H1 (cell line): ENCODE measurements around the gene ZMIZ1.

Experiments used
- BACH1 ChIP-seq: IDR thresholded peaks from 2 replicates; pipeline ENCODE4 v1.6.1; 2012; ENCODE audit warnings: low read length, improper control_type of control experiment
- CBX5 ChIP-seq: fragments of 300-800, 300-1000 bp; sonication (generic); IDR thresholded peaks from 2 replicates; pipeline ENCODE4 v1.7.1; 2016; ENCODE audit warnings: antibody characterized with exemption, low read length, low read depth
- EZH2 ChIP-seq: fragments of 200-600 bp; sonication (generic); IDR thresholded peaks from 2 replicates; pipeline ENCODE4 v1.7.1; 2012; ENCODE audit warnings: low read depth, mild to moderate bottlenecking, moderate library complexity, low read length, inconsistent platforms; ENCODE audit not compliant: severe bottlenecking
- POLR2A ChIP-seq, 2 experiments: IDR thresholded peaks; 1 replicate in 1 of 2; 2 replicates in 1 of 2; pipeline ENCODE4 v1.6.1; 2011; ENCODE audit warnings: low read depth in 2 of 2, low read length in 2 of 2, mild to moderate bottlenecking in 2 of 2; ENCODE audit errors: control extremely low read depth in 1 of 2
- POLR2AphosphoS5 ChIP-seq: IDR thresholded peaks from 2 replicates; pipeline ENCODE4 v1.6.1; 2011; ENCODE audit warnings: low read depth, low read length
- SIN3A ChIP-seq, 2 experiments: IDR thresholded peaks in 1 of 2; conservative IDR thresholded peaks in 1 of 2; 2 replicates each; pipeline ENCODE4 v1.6.1; 2011 to 2012; ENCODE audit warnings: low read length in 2 of 2, improper control_type of control experiment in 1 of 2, low read depth in 1 of 2, mild to moderate bottlenecking in 1 of 2
- SUZ12 ChIP-seq: fragments of 200-600 bp; sonication (generic); IDR thresholded peaks from 2 replicates; pipeline ENCODE4 v1.6.1; 2012; ENCODE audit warnings: mild to moderate bottlenecking, inconsistent platforms, low read length, moderate library complexity, mixed read lengths
- YY1 ChIP-seq: IDR thresholded peaks from 2 replicates; pipeline ENCODE4 v1.6.1; 2011; ENCODE audit warnings: low read depth, mild to moderate bottlenecking, low read length
- TF ChIP-seq, protein P1 (sequence below), 3 experiments: IDR thresholded peaks; 1 replicate in 2 of 3; 2 replicates in 1 of 3; pipeline versions ENCODE4 v1.5.1 to v1.6.1; 2011; ENCODE audit warnings: low read length in 3 of 3, mild to moderate bottlenecking in 3 of 3, inconsistent platforms in 2 of 3, low read depth in 1 of 3, moderate library complexity in 1 of 3; ENCODE audit not compliant: insufficient read depth in 1 of 3; ENCODE audit errors: control extremely low read depth in 1 of 3
- TF ChIP-seq, protein P2 (sequence below): IDR thresholded peaks from 2 replicates; pipeline ENCODE4 v1.6.1; 2012; ENCODE audit warnings: inconsistent platforms

DNA sequence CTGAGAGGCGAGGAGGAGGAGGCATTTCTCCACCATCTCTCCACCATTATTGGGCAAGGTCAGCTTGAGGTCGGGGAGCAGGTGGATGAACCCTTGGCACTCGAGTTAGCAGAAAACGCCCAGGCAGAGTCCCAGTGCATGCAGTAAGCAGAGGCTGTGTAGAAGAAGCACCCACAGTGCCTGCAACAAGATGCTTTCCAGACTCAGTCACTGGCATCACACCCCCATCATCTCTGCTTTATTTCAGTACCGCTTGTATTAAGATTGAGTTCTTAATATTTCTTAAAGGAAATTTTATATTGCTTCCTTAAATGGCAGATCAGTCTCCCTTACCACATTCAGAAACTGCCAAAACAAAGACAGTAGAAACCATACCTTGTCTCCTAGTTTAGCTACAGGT is 156.2 kb downstream of the ZMIZ1 start:
- no peak for TF ChIP-seq YY1
- TF ChIP-seq, protein P1, sequence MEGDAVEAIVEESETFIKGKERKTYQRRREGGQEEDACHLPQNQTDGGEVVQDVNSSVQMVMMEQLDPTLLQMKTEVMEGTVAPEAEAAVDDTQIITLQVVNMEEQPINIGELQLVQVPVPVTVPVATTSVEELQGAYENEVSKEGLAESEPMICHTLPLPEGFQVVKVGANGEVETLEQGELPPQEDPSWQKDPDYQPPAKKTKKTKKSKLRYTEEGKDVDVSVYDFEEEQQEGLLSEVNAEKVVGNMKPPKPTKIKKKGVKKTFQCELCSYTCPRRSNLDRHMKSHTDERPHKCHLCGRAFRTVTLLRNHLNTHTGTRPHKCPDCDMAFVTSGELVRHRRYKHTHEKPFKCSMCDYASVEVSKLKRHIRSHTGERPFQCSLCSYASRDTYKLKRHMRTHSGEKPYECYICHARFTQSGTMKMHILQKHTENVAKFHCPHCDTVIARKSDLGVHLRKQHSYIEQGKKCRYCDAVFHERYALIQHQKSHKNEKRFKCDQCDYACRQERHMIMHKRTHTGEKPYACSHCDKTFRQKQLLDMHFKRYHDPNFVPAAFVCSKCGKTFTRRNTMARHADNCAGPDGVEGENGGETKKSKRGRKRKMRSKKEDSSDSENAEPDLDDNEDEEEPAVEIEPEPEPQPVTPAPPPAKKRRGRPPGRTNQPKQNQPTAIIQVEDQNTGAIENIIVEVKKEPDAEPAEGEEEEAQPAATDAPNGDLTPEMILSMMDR (IDR thresholded peaks at IDR 0.05; ENCODE audit: control extremely low read depth in 1 of 3, insufficient read depth in 1 of 3, low read depth in 1 of 3, low read length in 3 of 3) = no peak
- no peak for TF ChIP-seq POLR2AphosphoS5
- no peak for TF ChIP-seq SUZ12
- no peak for TF ChIP-seq BACH1
- TF ChIP-seq, protein P2, sequence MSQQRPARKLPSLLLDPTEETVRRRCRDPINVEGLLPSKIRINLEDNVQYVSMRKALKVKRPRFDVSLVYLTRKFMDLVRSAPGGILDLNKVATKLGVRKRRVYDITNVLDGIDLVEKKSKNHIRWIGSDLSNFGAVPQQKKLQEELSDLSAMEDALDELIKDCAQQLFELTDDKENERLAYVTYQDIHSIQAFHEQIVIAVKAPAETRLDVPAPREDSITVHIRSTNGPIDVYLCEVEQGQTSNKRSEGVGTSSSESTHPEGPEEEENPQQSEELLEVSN = no peak
- no peak for TF ChIP-seq EZH2
- no peak for TF ChIP-seq CBX5
- TF ChIP-seq SIN3A (conservative IDR thresholded peaks at IDR 0.05 in 1 of 2, IDR thresholded peaks at IDR 0.05 in 1 of 2; ENCODE audit: low read depth in 1 of 2, low read length in 2 of 2) = no peak
- no peak for TF ChIP-seq POLR2A (IDR thresholded peaks at IDR 0.05; ENCODE audit: control extremely low read depth in 1 of 2, low read depth in 2 of 2, low read length in 2 of 2)
